ENCODE measurements around the gene ANGPTL7. TPM values are rescaled to one million over a fixed set of nuclear protein-coding genes. Genes with fewer than 3 reads are reported as not detected.
"Not testable (repeated sequence)": the region's sequence is repeated elsewhere in the genome, so short reads cannot be mapped to it uniquely, and the experiment has no call there.

The ANGPTL7 gene
- total RNA-seq, 2 donors from 2014 or later, result not detected

DNA sequence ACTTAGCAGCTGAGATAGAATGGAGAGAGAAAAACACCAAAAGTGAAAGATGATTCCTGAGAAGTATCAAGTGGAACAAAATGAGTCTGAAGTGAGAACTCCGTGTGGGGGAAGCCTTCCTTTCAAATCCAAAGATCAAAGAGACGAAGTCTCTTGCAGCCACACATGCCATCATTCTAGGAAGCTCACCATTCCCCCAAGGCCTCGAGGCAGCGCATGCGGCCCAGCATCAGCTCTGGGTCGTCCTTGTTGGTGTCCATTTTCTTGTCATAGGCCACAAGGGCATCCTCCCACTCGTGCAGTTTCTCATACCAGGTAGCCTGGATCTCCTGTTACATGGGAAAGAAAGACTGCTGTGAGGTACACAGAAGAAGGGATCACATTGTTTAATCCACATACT, 32.2 kb upstream of the ANGPTL7 start:
- Mint-ChIP-seq H3K27ac (peak overlapping the region in 1 of 2 donors; percentile 49), H3K4me3 (no peak overlapping the region), H3K36me3 (peaks cover 16% of the 10 kb centered on the region), H3K9me3 (no peaks in the 10 kb centered on the region), H3K27me3 (no peaks in the 10 kb centered on the region), H3K4me1 (ENCODE audit: low read depth in 2 of 2) (peaks cover 0 to 12% of the 10 kb centered on the region in 2 donors)
- no peak for ATAC-seq
- no peak for DNase-seq (ENCODE audit: low spot score)

DNA sequence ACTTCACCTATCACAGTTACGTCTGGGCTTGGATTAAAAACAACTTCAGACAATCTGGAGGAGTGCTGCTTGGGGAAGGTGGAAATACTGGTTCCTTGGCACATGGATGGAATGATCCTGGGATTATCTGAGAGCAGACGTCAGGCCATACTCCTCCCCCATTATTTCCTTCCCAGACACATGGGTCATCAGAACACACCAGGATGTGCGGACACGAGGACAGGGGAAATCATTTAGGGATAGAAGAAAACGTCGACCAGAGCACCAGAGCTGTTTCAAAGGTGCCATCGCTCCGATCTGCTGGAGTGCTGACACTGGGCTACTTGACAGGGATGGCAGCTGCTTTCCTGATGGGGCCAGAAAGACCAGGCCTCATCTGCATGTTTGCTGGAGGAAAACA, 31.8 kb upstream of the ANGPTL7 start:
- Mint-ChIP-seq H3K27ac (peak overlapping the region in 1 of 2 donors; percentile 49), H3K4me3 (no peak overlapping the region), H3K9me3 (no peaks in the 10 kb centered on the region), H3K4me1 (ENCODE audit: low read depth in 2 of 2) (peaks cover 0 to 12% of the 10 kb centered on the region in 2 donors), H3K27me3 (no peaks in the 10 kb centered on the region), H3K36me3 (peaks cover 16% of the 10 kb centered on the region)
- ATAC-seq (no peak), DNase-seq (ENCODE audit: low spot score) (no peak)

DNA sequence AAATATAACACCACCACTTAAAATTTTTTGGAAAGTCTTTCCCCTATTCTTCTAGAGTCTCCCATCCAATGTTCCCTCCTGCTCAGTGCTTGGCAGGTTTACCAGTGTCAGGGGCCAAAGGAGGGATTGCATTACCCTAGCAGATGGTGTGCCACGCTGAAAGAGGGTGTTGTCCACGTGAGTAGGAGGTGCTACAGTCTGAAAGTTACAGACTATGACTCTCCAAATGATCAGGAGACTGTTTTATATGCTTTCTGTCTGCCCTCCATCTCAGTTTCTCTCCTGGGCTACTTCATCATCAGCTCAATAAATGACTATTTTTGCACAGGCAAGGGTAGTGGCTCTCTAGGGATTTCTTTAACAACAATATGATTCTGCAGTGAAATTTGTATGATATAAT, 31.3 kb upstream of the ANGPTL7 start:
- H3K27me3 Mint-ChIP-seq, result no peaks in the 10 kb centered on the region
- no peaks in the 10 kb centered on the region for H3K9me3 Mint-ChIP-seq
- no peak for DNase-seq (ENCODE audit: low spot score)
- H3K4me1 Mint-ChIP-seq (ENCODE audit: low read depth in 2 of 2), result peaks cover 0 to 12% of the 10 kb centered on the region in 2 donors
- no peak for ATAC-seq
- peak overlapping the region in 1 of 2 donors; percentile 49 for H3K27ac Mint-ChIP-seq
- H3K4me3 Mint-ChIP-seq, result no peak overlapping the region
- peaks cover 13% of the 10 kb centered on the region for H3K36me3 Mint-ChIP-seq

DNA sequence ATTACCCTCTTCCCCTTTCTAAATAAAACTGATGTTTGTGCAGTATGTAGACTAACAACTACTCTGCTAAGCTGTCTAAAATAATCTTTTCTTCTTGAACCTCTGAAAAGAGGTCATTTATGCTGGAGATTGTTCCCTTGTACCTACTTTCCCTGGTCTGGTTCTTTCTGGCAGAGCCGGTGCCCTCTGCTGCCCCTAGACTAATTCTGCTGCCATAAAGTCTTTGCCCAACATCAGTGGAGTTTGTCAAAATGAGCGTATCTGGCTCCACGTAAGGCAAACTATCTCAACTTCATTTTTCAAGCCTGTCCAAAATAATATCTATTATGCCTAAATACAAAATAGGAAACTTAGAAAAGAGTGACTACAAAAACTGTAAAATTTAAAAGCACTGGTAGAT, 30.9 kb upstream of the ANGPTL7 start:
- no peaks in the 10 kb centered on the region for H3K27me3 Mint-ChIP-seq
- no peak for ATAC-seq

DNA sequence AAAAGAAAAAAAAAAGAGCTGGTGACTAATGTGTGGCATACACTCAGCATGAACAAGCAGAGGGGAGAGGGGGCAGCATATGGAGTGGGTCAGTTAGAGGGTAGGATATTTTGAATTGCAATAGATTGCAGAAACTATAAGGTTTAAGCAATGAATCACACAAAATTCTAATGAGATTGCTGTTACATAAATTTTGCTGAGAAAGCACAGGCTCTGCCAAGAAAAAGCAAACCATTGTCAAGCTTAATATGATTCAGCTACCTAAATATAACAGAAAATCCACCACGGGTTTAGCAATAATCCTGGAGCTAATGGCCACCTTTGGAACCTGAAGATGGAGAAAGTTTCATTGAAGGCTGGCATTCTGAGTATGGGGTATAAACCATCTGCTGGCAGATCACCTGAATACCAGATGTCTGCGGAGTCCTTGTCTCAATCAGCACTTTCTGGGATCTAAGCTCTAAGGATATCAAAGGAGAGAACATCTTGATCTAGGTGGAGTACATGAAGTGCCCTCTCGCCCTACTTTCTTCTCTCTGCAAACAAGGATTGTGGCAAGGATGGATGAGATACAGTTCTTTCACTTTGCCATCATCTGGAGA, 30.3 kb upstream of the ANGPTL7 start:
- Mint-ChIP-seq H3K4me3 (no peak overlapping the region), H3K4me1 (ENCODE audit: low read depth in 2 of 2) (peaks cover 0 to 12% of the 10 kb centered on the region in 2 donors), H3K27ac (peak overlapping the region in 1 of 2 donors; percentile 49), H3K9me3 (no peaks in the 10 kb centered on the region), H3K27me3 (no peaks in the 10 kb centered on the region), H3K36me3 (peaks cover 14% of the 10 kb centered on the region)
- ATAC-seq (no peak), DNase-seq (ENCODE audit: low spot score) (no peak)

More for the DNA sequence above, 30.9 kb upstream of the ANGPTL7 start:
- H3K4me3 Mint-ChIP-seq, result no peak overlapping the region
- H3K36me3 Mint-ChIP-seq, result peaks cover 9% of the 10 kb centered on the region
- DNase-seq (ENCODE audit: low spot score), result no peak
- H3K9me3 Mint-ChIP-seq, result no peaks in the 10 kb centered on the region
- H3K27ac Mint-ChIP-seq, result peak overlapping the region in 1 of 2 donors; percentile 49
- H3K4me1 Mint-ChIP-seq (ENCODE audit: low read depth in 2 of 2), result peaks cover 0 to 12% of the 10 kb centered on the region in 2 donors

DNA sequence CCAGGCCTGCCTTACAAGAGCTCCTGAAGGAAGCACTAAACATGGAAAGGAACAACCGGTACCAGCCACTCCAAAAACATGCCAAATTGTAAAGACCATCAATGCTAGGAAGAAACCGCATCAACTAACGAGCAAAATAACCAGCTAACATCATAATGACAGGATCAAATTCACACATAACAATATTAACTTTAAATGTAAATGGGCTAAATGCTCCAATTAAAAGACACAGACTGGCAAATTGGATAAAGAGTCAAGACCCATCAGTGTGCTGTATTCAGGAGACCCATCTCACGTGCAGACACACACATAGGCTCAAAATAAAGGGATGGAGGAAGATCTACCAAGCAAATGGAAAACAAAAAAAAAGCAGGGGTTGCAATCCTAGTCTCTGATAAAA, 26.4 kb upstream of the ANGPTL7 start:
- H3K4me1 Mint-ChIP-seq (ENCODE audit: low read depth in 2 of 2), result peaks cover 0 to 11% of the 10 kb centered on the region in 2 donors
- not testable (repeated sequence) for H3K4me3 Mint-ChIP-seq; ATAC-seq; DNase-seq (ENCODE audit: low spot score); H3K27me3 Mint-ChIP-seq; H3K9me3 Mint-ChIP-seq; H3K27ac Mint-ChIP-seq; H3K36me3 Mint-ChIP-seq

DNA sequence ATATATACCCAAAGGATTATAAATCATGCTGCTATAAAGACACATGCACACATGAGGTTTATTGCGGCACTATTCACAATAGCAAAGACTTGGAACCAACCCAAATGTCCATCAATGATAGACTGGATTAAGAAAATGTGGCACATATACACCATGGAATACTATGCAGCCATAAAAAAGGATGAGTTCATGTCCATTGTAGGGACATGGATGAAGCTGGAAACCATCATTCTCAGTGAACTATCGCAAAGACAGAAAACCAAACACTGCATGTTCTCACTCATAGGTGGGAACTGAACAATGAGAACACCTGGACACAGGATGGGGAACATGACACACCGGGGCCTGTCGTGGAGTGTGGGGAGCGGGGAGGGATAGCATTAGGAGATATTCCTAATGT, 22.4 kb upstream of the ANGPTL7 start:
- not testable (repeated sequence) for H3K36me3 Mint-ChIP-seq; H3K27ac Mint-ChIP-seq; H3K4me3 Mint-ChIP-seq; H3K9me3 Mint-ChIP-seq; H3K4me1 Mint-ChIP-seq (ENCODE audit: low read depth in 2 of 2); H3K27me3 Mint-ChIP-seq; DNase-seq (ENCODE audit: low spot score); ATAC-seq

DNA sequence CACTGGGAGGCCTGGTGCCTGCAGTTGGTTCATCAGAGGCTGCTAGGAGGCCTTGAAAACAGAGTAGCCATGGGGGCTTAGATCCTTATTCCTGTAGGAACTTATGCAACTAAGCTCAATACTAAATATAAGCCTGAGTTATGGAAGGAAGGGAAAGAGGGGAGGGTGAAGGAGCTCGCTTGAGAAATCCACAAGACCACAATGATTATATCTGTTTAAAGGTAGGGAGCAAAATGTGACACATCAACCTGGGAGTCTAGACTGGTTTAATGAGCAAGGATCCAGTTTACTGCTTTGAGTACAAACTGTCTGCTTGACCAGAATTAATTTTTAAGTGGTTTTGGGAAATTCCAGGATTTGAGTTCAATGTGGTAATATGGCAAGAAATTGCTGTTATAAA, 20.4 kb upstream of the ANGPTL7 start:
- no peaks in the 10 kb centered on the region for H3K27me3 Mint-ChIP-seq
- H3K9me3 Mint-ChIP-seq, result no peaks in the 10 kb centered on the region
- peaks cover 0 to 8% of the 10 kb centered on the region in 2 donors for H3K4me1 Mint-ChIP-seq (ENCODE audit: low read depth in 2 of 2)
- peak overlapping the region in 1 of 2 donors; percentile 68 for H3K27ac Mint-ChIP-seq
- peaks cover 2% of the 10 kb centered on the region for H3K36me3 Mint-ChIP-seq
- H3K4me3 Mint-ChIP-seq, result no peak overlapping the region
- ATAC-seq, result peak in 1 of 2 donors; percentile 52
- no peak for DNase-seq (ENCODE audit: low spot score)

DNA sequence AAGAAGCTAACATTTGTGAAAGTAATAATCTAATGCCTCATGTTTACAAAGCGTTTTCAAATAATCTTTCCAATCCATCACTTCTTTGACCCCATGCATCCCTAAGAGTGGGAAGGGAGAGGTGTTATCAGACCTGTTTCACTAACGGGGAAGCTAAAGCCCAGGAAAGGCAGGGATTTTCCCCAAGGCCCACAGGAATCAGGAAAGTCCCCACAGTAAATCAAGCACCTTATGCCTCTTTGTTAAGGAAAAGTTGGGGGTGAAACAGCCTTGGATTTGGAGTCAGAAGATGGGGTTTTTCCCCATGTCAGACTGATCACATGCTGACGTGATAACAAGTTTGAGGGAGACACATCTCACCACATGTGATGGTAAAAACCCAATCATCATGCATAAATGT, 20.0 kb upstream of the ANGPTL7 start:
- Mint-ChIP-seq H3K27ac (no peak overlapping the region), H3K4me1 (ENCODE audit: low read depth in 2 of 2) (peaks cover 0 to 8% of the 10 kb centered on the region in 2 donors), H3K27me3 (no peaks in the 10 kb centered on the region), H3K9me3 (no peaks in the 10 kb centered on the region), H3K36me3 (no peaks in the 10 kb centered on the region), H3K4me3 (no peak overlapping the region)
- ATAC-seq (no peak), DNase-seq (ENCODE audit: low spot score) (no peak)

DNA sequence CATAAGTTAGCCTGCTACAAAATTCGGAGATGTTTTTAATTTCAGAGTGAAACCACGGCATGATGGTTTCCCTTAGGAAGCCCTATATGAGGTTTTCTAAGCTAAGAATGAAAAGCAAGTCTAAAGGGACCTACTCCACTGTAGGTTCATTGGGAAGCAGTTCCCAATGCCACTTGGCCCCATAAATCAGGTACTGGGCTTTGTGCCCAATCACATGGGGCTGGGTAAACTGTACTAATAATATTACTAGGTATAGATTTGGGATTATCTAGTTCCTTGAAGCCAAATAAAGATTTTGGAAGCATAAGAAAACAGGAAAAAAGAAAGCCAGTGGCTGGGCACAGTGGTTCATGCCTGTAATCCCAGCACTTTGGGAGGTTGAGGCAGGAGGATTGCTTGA, 19.1 kb upstream of the ANGPTL7 start:
- Mint-ChIP-seq H3K4me1 (ENCODE audit: low read depth in 2 of 2) (peaks cover 0 to 3% of the 10 kb centered on the region in 2 donors), H3K36me3 (no peaks in the 10 kb centered on the region), H3K9me3 (no peaks in the 10 kb centered on the region), H3K27me3 (no peaks in the 10 kb centered on the region), H3K27ac (no peak overlapping the region), H3K4me3 (no peak overlapping the region)
- DNase-seq (ENCODE audit: low spot score) (no peak), ATAC-seq (no peak)

DNA sequence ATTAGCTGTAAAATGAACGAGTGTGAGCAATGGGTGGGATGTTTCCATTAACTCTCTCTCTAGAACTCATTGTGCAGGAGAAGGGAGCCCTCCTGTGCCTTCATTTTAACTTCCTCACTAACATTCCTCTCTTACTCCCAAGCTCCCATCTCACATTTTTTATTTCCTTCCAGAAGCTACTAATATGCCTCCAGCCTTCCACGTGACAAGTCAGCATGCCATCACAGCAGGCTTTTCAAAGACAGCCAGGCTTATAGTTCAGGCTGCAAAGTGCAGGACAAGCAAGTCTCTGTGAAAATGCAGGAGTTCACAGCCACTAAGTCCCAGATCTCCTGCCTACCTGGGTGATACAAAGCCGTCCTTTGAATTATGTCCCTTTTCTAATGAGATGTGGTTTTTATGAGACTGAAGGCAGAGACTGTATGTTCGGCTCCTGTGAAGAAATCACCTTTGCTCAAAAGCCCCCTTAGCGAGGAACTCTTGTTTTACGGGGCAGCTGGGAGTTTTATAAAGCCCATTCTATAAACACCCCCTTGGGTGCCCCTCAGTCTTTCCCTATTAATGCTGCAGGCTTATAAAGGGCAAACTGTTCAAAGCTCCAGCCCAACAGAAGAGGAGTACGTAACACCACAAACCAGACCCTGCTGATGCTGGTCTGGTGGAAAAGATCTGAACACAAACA, 14.8 kb upstream of the ANGPTL7 start:
- DNase-seq (ENCODE audit: low spot score) (no peak), ATAC-seq (no peak)
- H3K36me3 Mint-ChIP-seq, result no peaks in the 10 kb centered on the region
- H3K9me3 Mint-ChIP-seq, result no peaks in the 10 kb centered on the region
- peaks cover 0 to 6% of the 10 kb centered on the region in 2 donors for H3K4me1 Mint-ChIP-seq (ENCODE audit: low read depth in 2 of 2)
- H3K27me3 Mint-ChIP-seq, result no peaks in the 10 kb centered on the region
- no peak overlapping the region for H3K27ac Mint-ChIP-seq
- no peak overlapping the region for H3K4me3 Mint-ChIP-seq

DNA sequence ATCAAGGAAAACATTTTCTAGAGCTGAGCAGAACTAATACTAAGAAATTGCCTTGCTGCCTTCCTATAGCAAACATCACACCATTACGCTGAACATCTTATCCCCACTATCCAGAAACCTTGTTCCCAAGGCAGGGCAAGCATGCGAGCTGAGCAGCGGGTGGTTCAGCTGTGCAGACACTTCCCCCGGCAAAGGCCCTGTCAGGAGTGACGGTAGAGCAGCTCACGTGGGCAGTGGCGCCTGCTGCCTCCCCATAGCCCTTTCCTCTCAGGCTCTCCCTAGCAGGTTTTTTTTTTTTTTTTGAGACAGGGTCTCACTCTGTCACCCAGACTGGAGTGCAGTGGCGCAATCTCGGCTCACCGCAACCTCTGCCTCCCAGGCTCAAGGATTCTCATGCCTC, 13.7 kb upstream of the ANGPTL7 start:
- ATAC-seq (no peak), DNase-seq (ENCODE audit: low spot score) (no peak)
- Mint-ChIP-seq H3K9me3 (no peaks in the 10 kb centered on the region), H3K4me3 (no peak overlapping the region), H3K27me3 (no peaks in the 10 kb centered on the region), H3K4me1 (ENCODE audit: low read depth in 2 of 2) (peaks cover 0 to 6% of the 10 kb centered on the region in 2 donors), H3K27ac (no peak overlapping the region), H3K36me3 (no peaks in the 10 kb centered on the region)

DNA sequence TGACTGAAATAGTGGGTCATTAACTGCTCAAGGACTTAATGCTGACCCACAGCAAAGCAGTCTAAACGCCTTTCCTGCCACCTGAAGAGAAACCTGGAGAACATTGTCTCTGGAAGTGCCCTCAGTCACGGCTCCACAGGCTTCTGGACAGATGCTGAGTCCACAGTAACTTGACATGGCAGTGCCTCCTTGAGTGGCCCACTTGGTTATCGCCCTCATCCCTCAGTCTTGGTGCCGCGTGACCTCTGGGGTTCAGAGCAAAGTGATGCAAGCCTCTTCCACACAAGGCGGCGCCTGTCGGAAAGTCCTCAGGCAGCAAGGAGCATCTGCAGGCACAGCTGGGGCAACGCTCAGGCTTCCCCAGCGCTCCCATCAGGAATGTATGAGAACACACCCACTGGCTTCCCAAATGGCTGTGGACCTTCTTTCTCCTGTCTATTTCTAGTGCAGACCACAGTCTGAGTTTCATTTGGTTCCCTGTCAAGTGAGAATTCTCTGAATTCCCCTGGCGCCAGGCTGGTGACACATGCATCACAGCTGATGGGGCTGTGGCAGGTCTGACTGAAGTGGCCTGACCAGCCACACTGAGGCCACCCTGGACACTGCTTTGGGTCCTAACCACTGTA, 13.0 kb upstream of the ANGPTL7 start:
- no peak for DNase-seq (ENCODE audit: low spot score)
- ATAC-seq, result no peak
- Mint-ChIP-seq H3K9me3 (no peaks in the 10 kb centered on the region), H3K4me1 (ENCODE audit: low read depth in 2 of 2) (peaks cover 0 to 6% of the 10 kb centered on the region in 2 donors), H3K4me3 (no peak overlapping the region), H3K27me3 (no peaks in the 10 kb centered on the region), H3K36me3 (no peaks in the 10 kb centered on the region), H3K27ac (no peak overlapping the region)
